Activated naive CD4-positive, alpha-beta T cell (primary cell): ENCODE data around the gene CLK1.

Experiments used
- DNase-seq, 4 experiments: peaks; one replicate each; lab custom pipeline; 2025; lab: John Stamatoyannopoulos, UW

The CLK1 gene

DNA sequence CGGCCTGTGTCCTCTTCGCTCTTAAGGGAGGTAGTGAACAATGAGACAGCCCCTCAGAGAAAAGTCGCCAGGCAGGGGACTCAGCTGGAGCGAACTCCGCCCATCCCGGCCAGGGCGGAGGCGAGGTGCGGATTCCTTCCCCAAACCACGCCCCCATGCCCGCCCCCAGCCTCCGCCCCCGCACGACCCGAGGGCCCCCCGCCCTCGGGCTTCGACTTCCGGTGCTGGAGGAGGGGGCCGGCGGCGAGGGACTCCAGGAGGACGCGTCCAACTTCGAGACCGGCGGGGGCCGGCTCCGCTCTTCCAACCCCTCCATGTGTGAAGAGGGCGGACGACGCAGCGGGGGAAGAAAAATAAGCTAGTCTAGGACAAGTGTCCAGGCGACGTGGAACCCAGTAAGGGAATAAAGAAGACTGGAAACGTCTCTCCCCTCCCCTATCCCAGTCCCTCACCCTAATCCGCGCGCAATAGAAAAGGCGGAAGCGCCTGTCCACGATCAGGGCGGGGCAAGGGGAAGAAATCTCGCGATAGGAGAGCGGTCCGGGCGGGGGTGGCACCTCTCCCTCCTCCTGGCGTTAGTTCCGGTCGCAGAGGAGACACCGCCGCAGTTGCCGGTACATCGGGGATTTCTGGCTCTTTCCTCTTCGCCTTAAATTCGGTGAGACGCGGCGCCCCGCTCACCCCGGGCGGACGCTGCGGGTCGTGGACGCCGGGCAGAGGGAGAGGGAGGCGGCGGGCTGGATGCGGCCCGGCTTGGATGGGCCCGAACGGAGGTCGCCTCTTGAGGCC is 52.9 kb downstream of the CLK1 start, which contains the start of gene BZW1:
Gene BZW1 (plus strand): TSS at position 578 of the 789 bp plus-strand sequence. CDS start 1,308 bp downstream, outside the sequence.
- DNase-seq: peak; percentile 80 to 95 (median 94)

DNA sequence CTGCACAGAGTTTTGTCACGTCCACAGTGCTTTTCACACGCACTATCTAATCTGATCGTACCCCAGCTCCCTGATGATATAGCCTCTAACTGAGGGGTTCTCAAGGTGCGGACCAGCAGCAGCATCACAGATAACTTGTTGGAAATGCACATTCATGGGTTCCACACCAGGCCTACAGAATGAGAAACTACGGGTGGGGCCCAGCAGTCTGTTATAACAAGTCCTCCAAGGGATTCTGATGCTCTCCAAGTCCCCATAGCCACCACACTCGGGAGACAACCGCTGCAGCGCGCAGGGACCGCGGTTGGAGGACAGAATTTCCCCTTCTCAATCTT is 53.5 kb downstream of the CLK1 start:
- DNase-seq: no peak

DNA sequence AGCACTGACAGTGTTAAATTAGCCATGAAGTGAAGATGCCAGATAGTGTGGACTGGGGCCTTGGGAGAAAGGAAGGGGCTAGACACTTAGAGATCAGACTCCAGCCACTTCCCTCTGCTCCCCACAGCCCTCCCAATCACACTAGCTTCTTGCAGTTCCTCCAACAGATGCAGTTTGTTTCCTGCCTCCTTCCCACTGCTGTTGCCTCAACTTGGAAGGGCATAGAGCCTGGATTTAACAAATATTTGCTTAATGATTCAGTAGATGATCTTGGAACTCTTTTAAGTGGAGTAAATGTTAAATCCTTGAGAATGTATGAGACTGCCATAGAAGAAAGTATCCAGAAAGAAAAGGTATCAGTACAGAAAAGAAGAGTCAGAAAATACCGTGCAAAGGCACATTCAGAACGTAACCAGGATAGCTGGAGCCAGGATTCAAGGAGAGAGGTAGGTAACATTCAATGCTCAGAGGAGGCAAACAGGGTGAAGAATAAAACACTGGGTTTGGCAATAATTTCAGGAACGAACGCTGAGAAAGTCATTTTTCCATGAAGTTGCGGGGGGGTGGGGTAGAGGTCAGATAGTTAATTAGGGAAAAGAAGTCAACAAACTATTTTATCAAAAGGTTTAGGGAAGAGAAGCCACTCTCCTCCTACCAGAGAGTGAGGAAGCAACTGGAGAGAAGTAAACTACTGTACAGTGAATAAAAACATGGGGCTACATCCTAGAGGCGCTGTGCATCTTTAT is 54.0 kb downstream of the CLK1 start:
- no peak for DNase-seq

DNA sequence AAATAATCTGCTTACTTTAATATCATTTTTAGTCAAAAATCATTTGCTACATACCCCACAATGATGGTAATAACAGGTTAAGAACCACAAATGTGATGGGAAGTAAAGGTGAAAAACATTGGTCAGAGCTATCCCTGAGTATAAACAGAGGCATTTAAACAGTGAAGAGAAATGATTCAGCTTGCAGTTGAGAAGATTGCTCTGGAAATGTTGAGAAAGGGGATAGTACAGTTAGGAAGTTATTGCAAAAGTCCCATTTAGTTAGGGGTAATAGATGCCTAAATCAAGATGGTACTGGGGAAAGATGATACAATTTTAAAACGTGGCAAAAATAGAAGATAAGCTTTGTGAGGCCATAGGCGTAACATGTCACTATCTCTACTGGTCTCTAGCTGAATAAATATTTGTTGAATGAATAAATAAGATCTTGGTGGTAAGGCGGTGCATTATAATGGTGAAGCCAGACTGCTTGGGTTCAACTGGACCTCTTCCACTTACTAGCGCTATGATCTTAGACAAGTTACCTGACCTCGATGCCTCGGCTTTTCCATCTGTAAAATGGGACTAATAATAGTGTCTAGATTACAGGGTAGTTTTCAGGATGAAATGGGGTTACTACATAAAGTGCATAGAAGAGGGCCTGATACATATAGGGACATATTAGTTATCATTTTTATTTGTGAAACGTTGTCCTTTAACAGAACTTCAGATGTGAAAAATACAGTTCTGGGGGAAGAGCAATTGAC is 54.8 kb downstream of the CLK1 start:
- DNase-seq: no peak
